Umbilical cord (tissue), 2 donors: ENCODE measurements around the gene RXRA. TPM values are rescaled to one million over a fixed set of nuclear protein-coding genes. Genes with fewer than 3 reads are reported as not detected.

ENCODE experiments used
- DNase-seq: peaks from one replicate; pipeline ENCODE4 v3.0.0-alpha.2; 2015; ENCODE audit warnings: low spot score
- total RNA-seq: library from RNA; depleted of rRNA; stranded (reverse); fragments of >200 nt; gene quantifications from one replicate; pipeline ENCODE4 v1.2.3, GENCODE V29; 2014; ENCODE audit warnings: low replicate concordance; ENCODE audit not compliant: insufficient read depth

The RXRA gene
- total RNA-seq, 1 donor from 2014 or later: 15.9 TPM

GRCh38 chr9:134336924-134337323 lies 10.7 kb downstream of the RXRA start:
- no peak for DNase-seq

GRCh38 chr9:134337469-134337868 lies 11.2 kb downstream of the RXRA start:
- no peak for DNase-seq

GRCh38 chr9:134338394-134339182 lies 12.3 kb downstream of the RXRA start:
- no peak for DNase-seq

GRCh38 chr9:134339183-134339806 lies 13.0 kb downstream of the RXRA start:
- DNase-seq: no peak

- no peak for DNase-seq
Observed at GRCh38 chr9:134340475-134341160, 14.4 kb downstream of the RXRA start.

- peak; percentile 51 for DNase-seq
Observed at GRCh38 chr9:134341306-134341705, 15.1 kb downstream of the RXRA start.

GRCh38 chr9:134341929-134342745 lies 15.9 kb downstream of the RXRA start:
- DNase-seq: no peak

- no peak for DNase-seq
Observed at GRCh38 chr9:134342746-134343115, 16.5 kb downstream of the RXRA start.

- no peak for DNase-seq
Observed at GRCh38 chr9:134343637-134344036, 17.4 kb downstream of the RXRA start.

- peak; percentile 59 for DNase-seq
Observed at GRCh38 chr9:134344068-134344799, 18.0 kb downstream of the RXRA start.

- no peak for DNase-seq
Observed at GRCh38 chr9:134344800-134345310, 18.6 kb downstream of the RXRA start.

- DNase-seq: no peak
Observed at GRCh38 chr9:134345737-134346136, 19.5 kb downstream of the RXRA start.

- DNase-seq: no peak
Observed at GRCh38 chr9:134346151-134346550, 19.9 kb downstream of the RXRA start.

GRCh38 chr9:134346840-134347583 lies 20.8 kb downstream of the RXRA start:
- DNase-seq: no peak

GRCh38 chr9:134347996-134348395 lies 21.7 kb downstream of the RXRA start:
- DNase-seq: no peak

GRCh38 chr9:134348404-134349155 lies 22.3 kb downstream of the RXRA start:
- no peak for DNase-seq

- DNase-seq: no peak
Observed at GRCh38 chr9:134349936-134350335, 23.7 kb downstream of the RXRA start.

GRCh38 chr9:134350416-134350994 lies 24.2 kb downstream of the RXRA start:
- no peak for DNase-seq

GRCh38 chr9:134351606-134352176 lies 25.4 kb downstream of the RXRA start:
- no peak for DNase-seq
